Stimulated activated CD4-positive, alpha-beta T cell treated with anti-CD3 and anti-CD28 coated beads, Interleukin-12 subunit alpha, Interleukin-12 subunit beta, amount 100 ng/mL, for 4 hours (primary cell): ENCODE measurements around the gene NT5DC1.

Experiments
- DNase-seq: peaks from one replicate; pipeline ENCODE4 v3.0.0-alpha.2; 2020

The NT5DC1 gene

DNA sequence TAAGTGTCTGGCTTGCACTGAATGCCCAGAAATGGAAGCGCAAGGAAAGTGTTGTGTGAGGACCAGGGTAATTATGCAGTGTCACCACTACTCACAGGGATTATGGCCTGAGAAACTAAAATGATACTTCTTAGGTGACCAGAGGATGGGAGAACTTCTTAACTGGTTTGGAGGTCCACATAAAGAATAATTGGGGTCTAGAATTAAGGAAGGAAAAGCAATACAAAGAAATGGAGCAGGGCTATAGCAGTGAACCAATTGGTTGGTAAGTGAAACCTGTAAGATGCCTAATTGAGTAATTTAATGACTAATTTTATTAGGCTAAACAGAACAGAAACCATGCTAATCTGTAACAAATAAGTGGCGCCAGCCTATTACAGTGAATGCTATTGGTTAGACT, 147.9 kb downstream of the NT5DC1 start:
- no peak for DNase-seq

GRCh38 chr6:116251568-116252384, 151.1 kb downstream of the NT5DC1 start:
- no peak for DNase-seq

DNA sequence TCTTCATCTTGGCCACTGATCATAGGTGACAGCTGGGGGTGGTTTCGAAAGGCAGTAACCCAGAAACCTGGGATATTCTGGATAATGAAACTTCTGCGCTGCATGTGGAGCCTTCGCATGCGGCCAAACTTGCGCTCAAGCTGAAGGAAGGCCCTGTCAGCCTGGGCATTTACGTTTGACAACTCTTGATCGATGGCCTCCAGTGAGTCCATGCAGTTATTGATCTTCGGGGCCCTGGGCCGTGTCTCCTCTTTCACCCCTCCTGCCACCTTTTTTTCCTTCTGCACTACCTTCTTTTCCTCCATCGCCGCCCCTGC, 152.5 kb downstream of the NT5DC1 start:
- DNase-seq: no peak

DNA sequence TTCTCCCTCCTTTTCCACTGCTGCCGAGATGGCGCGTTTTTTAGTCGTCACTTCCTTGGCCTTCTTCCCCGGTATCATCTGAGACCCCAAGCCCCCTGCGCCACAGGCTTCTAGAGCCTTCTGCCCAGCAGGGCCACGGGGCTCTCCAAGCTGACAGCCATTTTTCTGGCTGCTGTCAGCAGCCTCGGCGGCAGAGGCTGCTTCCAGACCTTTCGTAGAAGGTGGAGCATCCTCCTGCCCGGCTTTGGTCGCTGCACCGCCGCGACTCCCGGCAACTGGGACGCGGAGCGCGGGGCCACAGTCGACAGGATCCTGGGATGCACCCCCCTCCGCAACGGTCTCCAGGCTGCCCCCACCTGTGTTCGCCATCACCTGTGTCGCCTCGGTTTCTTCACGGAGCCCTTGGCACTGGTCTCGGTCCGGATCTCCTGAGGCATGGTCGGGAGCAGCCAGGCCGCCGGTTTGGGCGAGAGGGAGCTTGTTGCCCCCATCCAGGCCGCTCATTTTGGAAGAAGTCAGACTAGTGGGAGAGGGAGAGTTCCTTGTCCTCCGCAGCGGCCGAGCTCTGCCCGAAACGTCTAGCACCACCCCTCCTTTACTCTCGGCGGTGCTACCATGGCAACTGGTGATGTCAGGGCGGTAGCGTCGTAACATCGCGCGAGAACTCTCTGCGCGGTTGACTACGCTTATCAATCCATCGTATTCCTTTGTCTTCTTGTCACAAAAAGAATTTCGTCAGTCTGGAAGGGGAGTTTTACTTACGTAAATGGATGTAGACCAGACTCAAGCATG, 153.0 kb downstream of the NT5DC1 start, which contains the start of gene TSPYL4:
TSPYL4 (minus strand) TSS at position 571 of the 792 bp plus-strand sequence; CDS start at position 504, 67 bp downstream.
- peak; percentile 83 for DNase-seq

GRCh38 chr6:116254297-116255056, 153.8 kb downstream of the NT5DC1 start:
- no peak for DNase-seq

DNA sequence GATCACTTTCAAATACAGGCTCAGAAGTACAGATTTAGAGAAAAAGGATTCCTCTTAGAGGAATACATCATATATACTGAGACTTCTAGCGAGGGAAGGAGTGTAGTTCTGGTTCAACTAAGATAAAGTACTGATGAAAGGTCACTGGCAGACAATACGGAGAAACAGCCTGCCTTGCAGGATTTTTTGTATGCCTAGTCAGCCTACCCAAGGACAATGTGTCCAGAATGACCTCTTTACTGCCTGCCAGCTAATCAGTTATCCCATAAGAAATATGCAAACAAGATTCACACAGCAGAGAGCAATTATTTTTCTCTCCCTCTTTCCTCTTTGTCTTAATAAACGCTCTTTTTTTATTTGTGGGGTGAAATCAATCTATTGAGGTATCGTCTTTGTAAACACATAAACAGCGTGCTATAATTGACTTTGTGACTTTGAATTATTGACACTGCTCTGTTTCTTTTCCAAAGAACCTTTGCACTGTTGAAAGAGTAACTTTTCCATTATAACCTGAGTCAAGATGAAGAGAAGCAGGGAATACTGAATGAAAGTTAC, 154.7 kb downstream of the NT5DC1 start:
- DNase-seq: no peak

- DNase-seq: no peak
Measured at GRCh38 chr6:116256694-116257093, 156.0 kb downstream of the NT5DC1 start.

GRCh38 chr6:116258520-116258919, 157.9 kb downstream of the NT5DC1 start:
- no peak for DNase-seq

GRCh38 chr6:116263353-116263752, 162.7 kb downstream of the NT5DC1 start:
- no peak for DNase-seq

DNA sequence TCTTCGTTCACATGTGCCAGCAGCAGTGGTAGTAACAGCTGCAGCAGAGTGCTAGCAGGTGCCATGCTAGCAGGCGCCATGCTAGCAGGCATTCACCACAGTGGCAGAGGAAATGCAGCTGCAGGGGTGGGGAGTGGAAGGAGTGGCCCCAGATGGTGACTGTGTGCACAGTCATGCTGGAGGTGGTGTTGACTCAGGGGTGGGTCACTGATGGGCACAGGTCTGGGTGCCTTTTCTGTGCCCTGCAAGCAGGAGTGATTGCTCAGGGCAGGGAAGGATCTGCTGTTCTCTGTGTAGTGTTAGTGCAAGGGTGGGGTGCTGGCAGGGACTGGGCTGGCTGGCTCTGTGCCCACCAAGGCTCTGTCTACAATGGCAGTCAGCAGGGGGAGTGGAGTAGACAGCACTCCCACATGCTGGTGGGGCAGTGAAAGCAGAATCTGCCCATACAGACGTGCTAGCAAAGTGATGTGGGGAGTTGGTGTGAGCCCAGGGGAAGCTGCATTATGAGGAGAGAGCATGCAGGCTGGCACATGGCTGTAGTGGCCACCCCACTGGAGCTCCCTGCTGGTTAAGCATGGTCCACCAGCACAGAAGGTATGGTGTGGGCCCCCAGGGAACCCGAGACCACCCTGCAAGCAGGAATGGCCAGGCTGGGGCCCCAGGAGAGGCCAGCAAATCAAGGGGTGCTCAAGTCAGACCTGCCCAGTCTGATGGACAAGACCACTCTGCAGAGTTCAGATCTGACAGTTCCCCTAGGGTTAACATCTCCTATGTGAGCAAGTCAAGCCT, 164.6 kb downstream of the NT5DC1 start:
- DNase-seq: no peak

GRCh38 chr6:116266803-116267202, 166.2 kb downstream of the NT5DC1 start:
- DNase-seq: no peak

- no peak for DNase-seq
Measured at GRCh38 chr6:116267836-116268588, 167.4 kb downstream of the NT5DC1 start.

- no peak for DNase-seq
Measured at GRCh38 chr6:116268589-116269293, 168.1 kb downstream of the NT5DC1 start.

DNA sequence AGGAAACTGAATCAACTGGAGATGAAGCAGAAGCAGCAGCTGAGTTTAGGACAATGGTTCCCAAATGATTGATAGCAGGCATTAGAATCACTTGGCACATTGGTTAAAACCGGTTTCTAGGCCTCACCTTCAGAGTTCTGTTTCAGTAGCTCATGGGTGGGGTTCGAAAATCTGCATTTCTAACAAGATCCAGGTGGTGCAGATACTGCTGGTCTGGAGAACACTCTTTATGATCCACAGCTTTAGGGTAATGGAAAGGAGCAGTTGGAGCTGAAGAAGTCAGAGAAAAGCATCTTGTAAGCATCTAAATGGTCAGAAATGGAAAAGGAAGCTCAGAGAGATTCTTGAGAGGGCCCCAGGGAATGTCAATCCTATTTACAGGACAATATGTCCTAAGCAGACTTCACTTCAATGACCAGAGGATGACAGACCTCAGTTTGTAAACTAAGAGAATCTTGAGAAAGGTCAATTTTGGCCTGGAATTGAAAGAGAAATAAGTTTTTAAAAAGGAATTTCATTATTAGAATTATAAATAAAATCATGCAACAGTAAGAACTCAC, 170.6 kb downstream of the NT5DC1 start:
- DNase-seq: no peak

DNA sequence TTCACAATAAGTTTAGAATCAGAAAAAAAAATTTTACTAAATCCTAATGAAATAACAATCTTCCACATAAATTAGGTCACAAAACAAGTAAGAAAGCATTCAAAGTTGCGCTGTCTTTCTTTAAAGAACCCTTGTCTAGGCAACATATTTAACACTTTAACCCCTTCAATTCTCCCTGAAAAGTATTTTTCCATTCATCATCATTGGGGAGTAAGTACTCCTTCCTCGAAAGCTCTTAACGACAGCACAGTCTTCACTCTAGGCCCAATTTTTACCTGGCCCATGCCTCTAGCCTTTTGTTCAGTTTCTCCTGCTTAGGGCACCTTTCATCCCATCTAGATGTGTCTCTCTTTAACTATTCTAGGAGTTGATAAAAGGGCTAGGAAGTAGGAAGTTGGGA, 176.5 kb downstream of the NT5DC1 start:
- no peak for DNase-seq

DNA sequence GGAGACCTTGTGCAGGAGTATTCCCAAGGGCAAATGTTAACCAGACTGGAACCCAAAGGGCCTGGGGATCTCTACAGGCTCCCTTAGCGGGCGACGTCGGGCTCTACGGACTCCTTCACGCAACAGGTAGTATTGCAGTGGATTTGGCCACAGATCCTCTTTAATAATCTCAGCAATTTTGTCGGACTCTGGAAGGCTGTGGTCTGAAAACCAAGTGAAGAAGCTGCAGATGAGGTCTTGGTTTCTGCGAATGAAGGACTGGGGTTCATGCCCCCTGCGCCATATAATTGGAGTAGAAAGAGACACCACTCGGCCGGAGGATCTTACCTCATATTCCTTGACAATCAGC, 177.8 kb downstream of the NT5DC1 start:
- no peak for DNase-seq

GRCh38 chr6:116278854-116279231, 178.2 kb downstream of the NT5DC1 start:
- no peak for DNase-seq

- DNase-seq: peak; percentile 87
Measured at GRCh38 chr6:116279232-116280160, 178.8 kb downstream of the NT5DC1 start, which contains the start of gene TSPYL1. TSPYL1 (minus strand) TSS chr6:116279930; CDS start chr6:116279830, 100 bp downstream.
